ENCODE data around the gene GAR1. TPM values are rescaled to one million over a fixed set of nuclear protein-coding genes. Genes with fewer than 3 reads are reported as not detected.
"Not testable (repeated sequence)": the region's sequence is repeated elsewhere in the genome, so short reads cannot be mapped to it uniquely, and the experiment has no call there.

Gene GAR1
- total RNA-seq, 2 donors from 2014 or later: 3.2 to 7.5 TPM

- Histone ChIP-seq H3K36me3 (no peaks in the 10 kb centered on the region), H3K4me1 (replicated peaks) (no peaks in the 10 kb centered on the region), H3K9me3 (no peaks in the 10 kb centered on the region), H3K27ac (no peak overlapping the region), H3K4me3 (no peak overlapping the region), H3K27me3 (replicated peaks; ENCODE audit: insufficient read depth) (no peaks in the 10 kb centered on the region)
- WGBS: 88% methylated on average over 5 of the region's 5 CpGs
- intact Hi-C loops (cut with DNase I): no loop called here
- DNase-seq (ENCODE audit: low spot score): no peak
- TF ChIP-seq POLR2A (IDR thresholded peaks at IDR 0.05) (no peak), CTCF (IDR thresholded peaks at IDR 0.05) (no peak), POLR2AphosphoS5 (IDR thresholded peaks at IDR 0.05) (no peak)
Observed at GRCh38 chr4:109850601-109851000, 35.0 kb downstream of the GAR1 start.

- intact Hi-C loops (cut with DNase I); H3K27ac ChIP-seq: not testable (repeated sequence)
Observed at GRCh38 chr4:109859426-109860300, 44.1 kb downstream of the GAR1 start.

GRCh38 chr4:109861271-109861670 is 45.7 kb downstream of the GAR1 start:
- 97% methylated on average over 2 of the region's 2 CpGs for WGBS
- DNase-seq (ENCODE audit: low spot score): no peak
- no peaks in the 10 kb centered on the region for H3K4me1 ChIP-seq (replicated peaks)
- no peaks in the 10 kb centered on the region for H3K36me3 ChIP-seq
- H3K9me3 ChIP-seq: no peaks in the 10 kb centered on the region
- intact Hi-C loops (cut with DNase I): no loop called here
- no peak overlapping the region for H3K27ac ChIP-seq
- H3K27me3 ChIP-seq (replicated peaks; ENCODE audit: insufficient read depth): no peaks in the 10 kb centered on the region
- no peak overlapping the region for H3K4me3 ChIP-seq
- TF ChIP-seq POLR2AphosphoS5 (IDR thresholded peaks at IDR 0.05): no peak
- TF ChIP-seq CTCF (IDR thresholded peaks at IDR 0.05): no peak
- no peak for TF ChIP-seq POLR2A (IDR thresholded peaks at IDR 0.05)

More at GRCh38 chr4:109859426-109860300, 44.1 kb downstream of the GAR1 start:
- not testable (repeated sequence) for H3K27me3 ChIP-seq (replicated peaks; ENCODE audit: insufficient read depth); H3K36me3 ChIP-seq; H3K9me3 ChIP-seq; DNase-seq (ENCODE audit: low spot score); H3K4me3 ChIP-seq; H3K4me1 ChIP-seq (replicated peaks)
- WGBS: 65% methylated on average over 4 of the region's 4 CpGs

- Histone ChIP-seq H3K4me3 (no peak overlapping the region), H3K36me3 (no peaks in the 10 kb centered on the region), H3K9me3 (no peaks in the 10 kb centered on the region), H3K27me3 (replicated peaks; ENCODE audit: insufficient read depth) (no peaks in the 10 kb centered on the region), H3K27ac (no peak overlapping the region), H3K4me1 (replicated peaks) (no peaks in the 10 kb centered on the region)
- DNase-seq (ENCODE audit: low spot score): no peak
- intact Hi-C loops (cut with DNase I): no loop called here
- TF ChIP-seq POLR2A (IDR thresholded peaks at IDR 0.05) (no peak), POLR2AphosphoS5 (IDR thresholded peaks at IDR 0.05) (no peak), CTCF (IDR thresholded peaks at IDR 0.05) (no peak)
- 74% methylated on average over 3 of the region's 3 CpGs for WGBS
Observed at GRCh38 chr4:109861916-109862511, 46.5 kb downstream of the GAR1 start.

- no peaks in the 10 kb centered on the region for H3K9me3 ChIP-seq
- intact Hi-C loops (cut with DNase I): no loop called here
- H3K4me1 ChIP-seq (replicated peaks): no peaks in the 10 kb centered on the region
- H3K27ac ChIP-seq: no peak overlapping the region
- no peaks in the 10 kb centered on the region for H3K36me3 ChIP-seq
- H3K27me3 ChIP-seq (replicated peaks; ENCODE audit: insufficient read depth): no peaks in the 10 kb centered on the region
- DNase-seq (ENCODE audit: low spot score): no peak
- TF ChIP-seq CTCF (IDR thresholded peaks at IDR 0.05) (no peak), POLR2AphosphoS5 (IDR thresholded peaks at IDR 0.05) (no peak), POLR2A (IDR thresholded peaks at IDR 0.05) (no peak)
- no peak overlapping the region for H3K4me3 ChIP-seq
Observed at GRCh38 chr4:109864134-109864533, 48.6 kb downstream of the GAR1 start.

Measured in prostate gland (tissue), 2 donors.